ENCODE data around the gene C1orf35.

DNA sequence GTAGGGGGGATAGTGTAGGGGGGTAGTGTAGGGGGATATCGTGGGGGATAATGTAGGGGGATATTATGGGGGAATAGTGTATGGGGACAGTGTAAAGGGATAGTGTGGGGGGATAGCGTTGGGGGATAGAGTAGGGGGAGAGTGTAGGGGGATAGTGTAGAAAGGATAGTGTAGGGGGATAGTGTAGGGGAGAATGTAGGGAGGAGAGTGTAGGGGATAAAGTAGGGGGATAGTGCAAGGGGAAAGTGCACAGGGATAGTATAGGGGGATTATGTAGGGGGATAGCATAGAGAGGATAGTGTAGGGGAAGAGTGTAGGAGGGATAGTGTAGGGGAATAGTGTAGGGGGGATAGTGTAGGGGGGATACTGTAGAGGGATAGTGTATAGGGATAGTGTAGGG is 33.0 kb downstream of the C1orf35 start:
- TF ChIP-seq, protein P1, sequence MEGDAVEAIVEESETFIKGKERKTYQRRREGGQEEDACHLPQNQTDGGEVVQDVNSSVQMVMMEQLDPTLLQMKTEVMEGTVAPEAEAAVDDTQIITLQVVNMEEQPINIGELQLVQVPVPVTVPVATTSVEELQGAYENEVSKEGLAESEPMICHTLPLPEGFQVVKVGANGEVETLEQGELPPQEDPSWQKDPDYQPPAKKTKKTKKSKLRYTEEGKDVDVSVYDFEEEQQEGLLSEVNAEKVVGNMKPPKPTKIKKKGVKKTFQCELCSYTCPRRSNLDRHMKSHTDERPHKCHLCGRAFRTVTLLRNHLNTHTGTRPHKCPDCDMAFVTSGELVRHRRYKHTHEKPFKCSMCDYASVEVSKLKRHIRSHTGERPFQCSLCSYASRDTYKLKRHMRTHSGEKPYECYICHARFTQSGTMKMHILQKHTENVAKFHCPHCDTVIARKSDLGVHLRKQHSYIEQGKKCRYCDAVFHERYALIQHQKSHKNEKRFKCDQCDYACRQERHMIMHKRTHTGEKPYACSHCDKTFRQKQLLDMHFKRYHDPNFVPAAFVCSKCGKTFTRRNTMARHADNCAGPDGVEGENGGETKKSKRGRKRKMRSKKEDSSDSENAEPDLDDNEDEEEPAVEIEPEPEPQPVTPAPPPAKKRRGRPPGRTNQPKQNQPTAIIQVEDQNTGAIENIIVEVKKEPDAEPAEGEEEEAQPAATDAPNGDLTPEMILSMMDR (conservative IDR thresholded peaks at IDR 0.05): no peak
- no peak for TF ChIP-seq ZFX (IDR thresholded peaks at IDR 0.05)

All from C4-2B (cell line).